Measurements from ENCODE around the gene SLC16A13. TPM values are rescaled to one million over a fixed set of nuclear protein-coding genes. Genes with fewer than 3 reads are reported as not detected.

The SLC16A13 gene
- total RNA-seq, 1 donor from 2014 or later = 7.9 TPM

GRCh38 chr17:7029096-7029495 lies 6.7 kb upstream of the SLC16A13 start:
- no peak for DNase-seq (ENCODE audit: extremely low spot score, unreplicated experiment)
- H3K27ac Mint-ChIP-seq (ENCODE audit: unreplicated experiment) = no peak overlapping the region
- no peaks in the 10 kb centered on the region for H3K36me3 Mint-ChIP-seq (ENCODE audit: unreplicated experiment)
- H3K4me3 Mint-ChIP-seq (ENCODE audit: unreplicated experiment) = no peak overlapping the region
- H3K27me3 Mint-ChIP-seq (ENCODE audit: unreplicated experiment) = peaks cover under 1% of the 10 kb centered on the region
- H3K4me1 Mint-ChIP-seq (ENCODE audit: unreplicated experiment) = no peaks in the 10 kb centered on the region
- no peak for TF ChIP-seq CTCF (IDR thresholded peaks at IDR 0.05)
- H3K9me3 Mint-ChIP-seq (ENCODE audit: unreplicated experiment) = no peaks in the 10 kb centered on the region

DNA sequence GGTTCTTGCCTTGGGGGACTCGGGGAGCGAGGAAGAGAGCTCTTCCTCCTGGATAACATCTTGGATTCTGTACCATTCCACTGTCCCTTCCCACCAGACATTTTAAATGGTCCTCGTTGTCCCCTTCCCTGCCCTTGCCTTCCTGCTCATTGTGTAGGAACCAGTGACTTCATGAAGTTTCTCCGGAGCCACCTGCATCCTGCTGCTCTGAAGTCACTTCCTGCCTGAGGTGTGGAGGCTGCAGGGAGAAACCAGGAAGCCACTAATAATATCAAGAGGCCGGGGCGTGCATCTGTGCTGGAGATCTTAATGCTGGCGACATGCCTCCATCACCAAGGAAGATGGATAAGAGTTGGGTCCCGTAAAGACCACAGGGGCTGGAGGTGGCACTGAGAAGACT lies 6.2 kb upstream of the SLC16A13 start:
- Mint-ChIP-seq H3K4me3 (ENCODE audit: unreplicated experiment) (no peak overlapping the region), H3K27me3 (ENCODE audit: unreplicated experiment) (no peaks in the 10 kb centered on the region), H3K27ac (ENCODE audit: unreplicated experiment) (no peak overlapping the region), H3K9me3 (ENCODE audit: unreplicated experiment) (no peaks in the 10 kb centered on the region), H3K4me1 (ENCODE audit: unreplicated experiment) (no peaks in the 10 kb centered on the region), H3K36me3 (ENCODE audit: unreplicated experiment) (no peaks in the 10 kb centered on the region)
- TF ChIP-seq CTCF (IDR thresholded peaks at IDR 0.05) = no peak
- no peak for DNase-seq (ENCODE audit: extremely low spot score, unreplicated experiment)

DNA sequence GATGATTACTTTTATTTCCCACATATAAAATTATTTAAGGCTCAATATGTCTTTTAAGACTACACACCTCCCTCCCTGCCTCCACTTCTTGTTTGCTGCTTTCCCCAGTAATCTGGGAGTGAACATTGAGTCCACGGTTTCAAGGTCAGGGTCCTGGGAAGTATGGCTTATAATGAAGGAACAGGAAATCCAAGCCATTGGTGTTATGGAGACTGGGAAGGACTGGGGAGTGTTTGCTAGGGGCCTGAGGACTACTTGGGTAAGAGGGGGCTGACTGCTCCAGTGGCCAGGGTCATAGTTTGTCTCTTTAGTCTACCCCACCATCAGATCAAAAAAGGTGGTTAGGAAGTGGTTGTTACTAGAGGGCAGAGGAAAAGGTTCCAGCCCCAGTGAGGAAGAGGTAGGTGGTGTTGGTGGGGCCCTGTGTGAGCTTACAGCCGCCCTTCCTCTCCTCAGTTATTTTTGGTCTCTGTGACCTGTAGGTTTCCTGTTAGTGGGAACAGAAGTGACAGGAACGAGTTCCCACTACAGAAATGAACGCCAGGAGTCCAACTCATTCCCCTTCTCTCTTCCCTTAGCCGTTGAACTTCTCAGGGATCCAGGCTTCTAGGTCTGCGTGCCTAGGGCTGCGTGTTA lies 742 bp upstream of the SLC16A13 start:
- H3K27ac Mint-ChIP-seq (ENCODE audit: unreplicated experiment) = peak overlapping the region; percentile 90

GRCh38 chr17:7038025-7038862 lies 2.4 kb downstream of the SLC16A13 start:
- TF ChIP-seq CTCF (IDR thresholded peaks at IDR 0.05) = no peak
- no peak overlapping the region for H3K27ac Mint-ChIP-seq (ENCODE audit: unreplicated experiment)
- no peaks in the 10 kb centered on the region for H3K36me3 Mint-ChIP-seq (ENCODE audit: unreplicated experiment)
- H3K9me3 Mint-ChIP-seq (ENCODE audit: unreplicated experiment) = no peaks in the 10 kb centered on the region
- H3K4me3 Mint-ChIP-seq (ENCODE audit: unreplicated experiment) = no peak overlapping the region
- peaks cover 5% of the 10 kb centered on the region for H3K27me3 Mint-ChIP-seq (ENCODE audit: unreplicated experiment)
- H3K4me1 Mint-ChIP-seq (ENCODE audit: unreplicated experiment) = peaks cover 31% of the 10 kb centered on the region
- no peak for DNase-seq (ENCODE audit: extremely low spot score, unreplicated experiment)

More for the DNA sequence above, 742 bp upstream of the SLC16A13 start:
- TF ChIP-seq CTCF (IDR thresholded peaks at IDR 0.05) = no peak
- Mint-ChIP-seq H3K4me3 (ENCODE audit: unreplicated experiment) (peak overlapping the region; percentile 94), H3K36me3 (ENCODE audit: unreplicated experiment) (no peaks in the 10 kb centered on the region), H3K27me3 (ENCODE audit: unreplicated experiment) (no peaks in the 10 kb centered on the region), H3K9me3 (ENCODE audit: unreplicated experiment) (no peaks in the 10 kb centered on the region), H3K4me1 (ENCODE audit: unreplicated experiment) (peaks cover 18% of the 10 kb centered on the region)
- DNase-seq (ENCODE audit: extremely low spot score, unreplicated experiment) = no peak

GRCh38 chr17:7039832-7040231 lies 4.0 kb downstream of the SLC16A13 start:
- H3K27me3 Mint-ChIP-seq (ENCODE audit: unreplicated experiment) = peaks cover 8% of the 10 kb centered on the region
- H3K9me3 Mint-ChIP-seq (ENCODE audit: unreplicated experiment) = no peaks in the 10 kb centered on the region
- no peak overlapping the region for H3K4me3 Mint-ChIP-seq (ENCODE audit: unreplicated experiment)
- TF ChIP-seq CTCF (IDR thresholded peaks at IDR 0.05) = no peak
- no peaks in the 10 kb centered on the region for H3K36me3 Mint-ChIP-seq (ENCODE audit: unreplicated experiment)
- no peak for DNase-seq (ENCODE audit: extremely low spot score, unreplicated experiment)
- H3K4me1 Mint-ChIP-seq (ENCODE audit: unreplicated experiment) = peaks cover 35% of the 10 kb centered on the region
- no peak overlapping the region for H3K27ac Mint-ChIP-seq (ENCODE audit: unreplicated experiment)
